ENCODE data around the gene SLC6A12. TPM values are rescaled to one million over a fixed set of nuclear protein-coding genes. Genes with fewer than 3 reads are reported as not detected.

Gene SLC6A12
- total and polyA plus RNA-seq, 9 of the 15 experiments (the other 6 are each of a cell fraction or from before 2014, with no cell fraction given), result not detected

DNA sequence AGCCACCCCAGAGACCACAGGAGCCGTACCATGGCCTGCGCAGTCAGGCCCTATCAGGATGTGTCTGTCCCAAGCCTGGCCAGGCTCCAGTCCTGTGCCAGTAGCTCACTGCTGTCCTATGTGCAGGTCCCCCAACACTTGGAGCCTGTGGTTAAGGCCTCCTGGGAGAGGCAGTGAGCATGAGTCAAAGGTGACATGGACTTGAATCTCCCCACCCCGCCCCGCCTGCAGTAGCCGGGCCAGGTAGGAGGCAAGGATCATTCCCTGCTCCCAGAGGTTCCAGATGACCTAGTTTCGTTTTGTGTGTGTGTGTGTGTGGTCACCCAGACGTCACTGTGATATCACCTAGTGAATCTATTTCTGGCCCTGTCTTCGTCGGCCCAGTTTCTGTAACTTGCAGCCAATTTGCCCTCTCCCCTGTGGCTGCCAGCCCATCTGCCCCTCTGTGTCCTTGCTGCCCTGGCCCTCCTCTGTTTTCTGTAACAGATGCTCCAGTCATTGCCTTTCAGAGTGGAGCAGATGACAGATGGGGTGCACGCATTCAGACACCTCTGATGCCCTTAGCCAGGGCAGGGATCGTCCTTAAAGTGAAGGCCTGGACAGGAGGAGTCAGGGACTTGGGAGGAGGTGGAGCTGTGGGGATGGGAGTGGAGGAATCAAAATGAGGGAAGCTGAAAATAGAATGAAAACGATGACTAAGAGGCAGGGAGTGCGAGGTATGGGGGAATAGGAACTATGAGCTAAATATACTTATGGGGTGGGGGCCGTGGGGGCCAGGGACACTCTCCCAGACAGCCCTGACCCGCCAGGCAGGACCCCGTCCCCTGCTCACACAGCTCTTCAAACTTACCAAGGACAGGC lies 37.4 kb downstream of the SLC6A12 start:
- Histone ChIP-seq H3K9me1 (ENCODE audit: control insufficient read depth, insufficient read depth, low read length) (no peaks in the 10 kb centered on the region), H4K20me1 (replicated peaks; ENCODE audit: control insufficient read depth, insufficient read depth, low read length) (no peaks in the 10 kb centered on the region), H3K9ac (ENCODE audit: insufficient read depth in 1 of 2, low read depth in 2 of 2, low read length in 2 of 2) (0 out of 4 replicates have a peak overlapping the region, but pooled peaks of 1 of the 2 experiments have one; percentile 13), H3K27me3 (ENCODE audit: control insufficient read depth in 2 of 2, insufficient read depth in 2 of 2, low read length in 2 of 2) (peaks cover 2 to 71% of the 10 kb centered on the region in 2 experiments; a peak in 3 of 5 replicates), H3K79me2 (ENCODE audit: control insufficient read depth, insufficient read depth, low read length) (no peaks in the 10 kb centered on the region), H3K4me3 (no peak overlapping the region), H3K36me3 (ENCODE audit: control insufficient read depth, insufficient read depth, low read length) (no peaks in the 10 kb centered on the region), H3K27ac (ENCODE audit: extremely low read depth, low read depth, low read length) (no peak overlapping the region), H2AFZ (ENCODE audit: low read depth, low read length) (no peak overlapping the region), H3K9me3 (replicated peaks; ENCODE audit: control insufficient read depth, insufficient read depth, low read depth, low read length) (no peaks in the 10 kb centered on the region), H3K4me1 (replicated peaks in 1 of 2; ENCODE audit: control insufficient read depth in 2 of 2, insufficient read depth in 2 of 2, low read length in 2 of 2) (peaks cover 0 to 31% of the 10 kb centered on the region in 2 experiments; a peak in 3 of 5 replicates), H3K4me2 (ENCODE audit: insufficient read depth, low read length) (no peak overlapping the region)
- POLR2A ChIA-PET, result no interaction called here
- peak; percentile 15 for FAIRE-seq
- DNase-seq (ENCODE audit: extremely low read depth in 1 of 4, low spot score in 3 of 4), result peak in 1 of 4 experiments; percentile 7
- ATAC-seq, result no peak; the same call in 2 of the 3 replicates
- BruUV-seq (replicated peaks), result no TSS peak
- in situ Hi-C loops (cut with MboI), result no loop called here
- intact Hi-C loops (cut with micrococcal nuclease), result no loop called here
- CTCF ChIA-PET (ENCODE audit: low intra/inter-chr PET ratio), result no interaction called here
- TF ChIP-seq, protein P1, sequence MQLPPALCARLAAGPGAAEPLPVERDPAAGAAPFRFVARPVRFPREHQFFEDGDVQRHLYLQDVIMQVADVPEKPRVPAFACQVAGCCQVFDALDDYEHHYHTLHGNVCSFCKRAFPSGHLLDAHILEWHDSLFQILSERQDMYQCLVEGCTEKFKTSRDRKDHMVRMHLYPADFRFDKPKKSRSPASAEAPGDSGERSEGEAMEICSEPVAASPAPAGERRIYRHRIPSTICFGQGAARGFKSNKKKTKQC (CRISPR knock-in tag; IDR thresholded peaks at IDR 0.05), result no peak
- TF ChIP-seq, protein P2, sequence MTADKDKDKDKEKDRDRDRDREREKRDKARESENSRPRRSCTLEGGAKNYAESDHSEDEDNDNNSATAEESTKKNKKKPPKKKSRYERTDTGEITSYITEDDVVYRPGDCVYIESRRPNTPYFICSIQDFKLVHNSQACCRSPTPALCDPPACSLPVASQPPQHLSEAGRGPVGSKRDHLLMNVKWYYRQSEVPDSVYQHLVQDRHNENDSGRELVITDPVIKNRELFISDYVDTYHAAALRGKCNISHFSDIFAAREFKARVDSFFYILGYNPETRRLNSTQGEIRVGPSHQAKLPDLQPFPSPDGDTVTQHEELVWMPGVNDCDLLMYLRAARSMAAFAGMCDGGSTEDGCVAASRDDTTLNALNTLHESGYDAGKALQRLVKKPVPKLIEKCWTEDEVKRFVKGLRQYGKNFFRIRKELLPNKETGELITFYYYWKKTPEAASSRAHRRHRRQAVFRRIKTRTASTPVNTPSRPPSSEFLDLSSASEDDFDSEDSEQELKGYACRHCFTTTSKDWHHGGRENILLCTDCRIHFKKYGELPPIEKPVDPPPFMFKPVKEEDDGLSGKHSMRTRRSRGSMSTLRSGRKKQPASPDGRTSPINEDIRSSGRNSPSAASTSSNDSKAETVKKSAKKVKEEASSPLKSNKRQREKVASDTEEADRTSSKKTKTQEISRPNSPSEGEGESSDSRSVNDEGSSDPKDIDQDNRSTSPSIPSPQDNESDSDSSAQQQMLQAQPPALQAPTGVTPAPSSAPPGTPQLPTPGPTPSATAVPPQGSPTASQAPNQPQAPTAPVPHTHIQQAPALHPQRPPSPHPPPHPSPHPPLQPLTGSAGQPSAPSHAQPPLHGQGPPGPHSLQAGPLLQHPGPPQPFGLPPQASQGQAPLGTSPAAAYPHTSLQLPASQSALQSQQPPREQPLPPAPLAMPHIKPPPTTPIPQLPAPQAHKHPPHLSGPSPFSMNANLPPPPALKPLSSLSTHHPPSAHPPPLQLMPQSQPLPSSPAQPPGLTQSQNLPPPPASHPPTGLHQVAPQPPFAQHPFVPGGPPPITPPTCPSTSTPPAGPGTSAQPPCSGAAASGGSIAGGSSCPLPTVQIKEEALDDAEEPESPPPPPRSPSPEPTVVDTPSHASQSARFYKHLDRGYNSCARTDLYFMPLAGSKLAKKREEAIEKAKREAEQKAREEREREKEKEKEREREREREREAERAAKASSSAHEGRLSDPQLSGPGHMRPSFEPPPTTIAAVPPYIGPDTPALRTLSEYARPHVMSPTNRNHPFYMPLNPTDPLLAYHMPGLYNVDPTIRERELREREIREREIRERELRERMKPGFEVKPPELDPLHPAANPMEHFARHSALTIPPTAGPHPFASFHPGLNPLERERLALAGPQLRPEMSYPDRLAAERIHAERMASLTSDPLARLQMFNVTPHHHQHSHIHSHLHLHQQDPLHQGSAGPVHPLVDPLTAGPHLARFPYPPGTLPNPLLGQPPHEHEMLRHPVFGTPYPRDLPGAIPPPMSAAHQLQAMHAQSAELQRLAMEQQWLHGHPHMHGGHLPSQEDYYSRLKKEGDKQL (CRISPR knock-in tag; IDR thresholded peaks at IDR 0.05; ENCODE audit: borderline replicate concordance), result no peak
- no peak for TF ChIP-seq CREB1 (IDR thresholded peaks at IDR 0.05)
- peak; percentile 16; the same call in 1 of the 2 replicates for TF ChIP-seq CREB1 (CRISPR knock-in tag; IDR thresholded peaks at IDR 0.05)
- TF ChIP-seq CREM (IDR thresholded peaks at IDR 0.05; ENCODE audit: low read depth), result peak; percentile 36; the same call in 1 of the 2 replicates
- 0 out of 2 replicates have a peak, but pooled peaks have one; percentile 25 for TF ChIP-seq GABPB1 (CRISPR knock-in tag; IDR thresholded peaks at IDR 0.05)
- TF ChIP-seq MEF2D (tag; conservative IDR thresholded peaks at IDR 0.05; ENCODE audit: low read depth), result peak; percentile 82
- TF ChIP-seq ZNF263 (CRISPR knock-in tag; IDR thresholded peaks at IDR 0.05; ENCODE audit: borderline replicate concordance), result peak; percentile 67; the same call in 1 of the 2 replicates
- WGBS (ENCODE audit: insufficient coverage, low coverage, missing lambda C conversion rate), result 17% methylated on average over 13 of the region's 16 CpGs
